ENCODE measurements around the gene ERI3. TPM values are rescaled to one million over a fixed set of nuclear protein-coding genes. Genes with fewer than 3 reads are reported as not detected.

The ERI3 gene
- total RNA-seq, 1 donor from 2014 or later, result 72.7 TPM

- H3K27me3 Mint-ChIP-seq, result no peaks in the 10 kb centered on the region
- TF ChIP-seq, protein P1, sequence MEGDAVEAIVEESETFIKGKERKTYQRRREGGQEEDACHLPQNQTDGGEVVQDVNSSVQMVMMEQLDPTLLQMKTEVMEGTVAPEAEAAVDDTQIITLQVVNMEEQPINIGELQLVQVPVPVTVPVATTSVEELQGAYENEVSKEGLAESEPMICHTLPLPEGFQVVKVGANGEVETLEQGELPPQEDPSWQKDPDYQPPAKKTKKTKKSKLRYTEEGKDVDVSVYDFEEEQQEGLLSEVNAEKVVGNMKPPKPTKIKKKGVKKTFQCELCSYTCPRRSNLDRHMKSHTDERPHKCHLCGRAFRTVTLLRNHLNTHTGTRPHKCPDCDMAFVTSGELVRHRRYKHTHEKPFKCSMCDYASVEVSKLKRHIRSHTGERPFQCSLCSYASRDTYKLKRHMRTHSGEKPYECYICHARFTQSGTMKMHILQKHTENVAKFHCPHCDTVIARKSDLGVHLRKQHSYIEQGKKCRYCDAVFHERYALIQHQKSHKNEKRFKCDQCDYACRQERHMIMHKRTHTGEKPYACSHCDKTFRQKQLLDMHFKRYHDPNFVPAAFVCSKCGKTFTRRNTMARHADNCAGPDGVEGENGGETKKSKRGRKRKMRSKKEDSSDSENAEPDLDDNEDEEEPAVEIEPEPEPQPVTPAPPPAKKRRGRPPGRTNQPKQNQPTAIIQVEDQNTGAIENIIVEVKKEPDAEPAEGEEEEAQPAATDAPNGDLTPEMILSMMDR (conservative IDR thresholded peaks at IDR 0.05), result peak; percentile 81
- H3K4me3 Mint-ChIP-seq, result peak overlapping the region; percentile 68
- H3K4me1 Mint-ChIP-seq (ENCODE audit: unreplicated experiment), result peaks cover 49% of the 10 kb centered on the region
- H3K9me3 Mint-ChIP-seq, result no peaks in the 10 kb centered on the region
- H3K27ac Mint-ChIP-seq, result peak overlapping the region; percentile 58
- peak; percentile 83 for DNase-seq (ENCODE audit: extremely low spot score, unreplicated experiment)
- peaks cover 29% of the 10 kb centered on the region for H3K36me3 Mint-ChIP-seq
Measured at GRCh38 chr1:44237721-44238457, 117.2 kb downstream of the ERI3 start.

DNA sequence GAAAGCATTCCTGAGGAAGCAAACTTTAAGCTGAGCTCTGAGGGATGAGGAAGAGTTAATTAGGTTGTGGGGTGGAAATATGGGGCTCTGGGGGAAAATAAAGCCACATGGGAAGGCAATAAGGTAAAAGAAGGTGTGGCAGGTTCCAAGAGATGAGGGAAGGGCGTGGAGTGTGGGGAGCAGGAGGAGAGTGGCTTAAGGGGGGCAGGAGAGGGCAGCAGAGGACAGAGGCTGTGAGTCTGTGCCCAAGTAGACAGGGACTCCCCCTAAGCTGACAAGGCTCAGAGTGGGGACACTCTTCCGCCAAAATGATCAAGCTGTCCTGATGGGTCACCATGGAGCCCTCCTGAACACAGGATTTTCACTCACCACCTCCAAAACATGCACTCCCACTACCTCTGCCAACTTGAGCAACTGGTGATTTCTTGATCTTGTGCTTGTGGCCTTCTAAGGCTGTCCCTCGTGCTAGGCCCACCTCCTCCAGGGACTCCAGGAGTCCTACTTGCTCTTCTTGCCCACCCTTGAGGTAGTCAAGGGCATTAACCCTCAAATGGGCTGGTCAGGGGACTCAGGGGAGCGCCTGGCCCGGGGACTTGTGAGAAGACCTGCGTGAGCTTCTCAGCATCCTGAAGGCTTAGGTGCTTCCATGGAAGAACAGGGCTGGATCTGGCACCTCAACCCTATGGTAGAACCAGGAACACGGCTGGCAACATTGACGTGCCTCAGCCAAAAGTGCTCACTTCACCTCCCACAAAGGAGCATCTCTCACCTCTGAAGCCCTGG is 118.4 kb downstream of the ERI3 start:
- Mint-ChIP-seq H3K36me3 (peaks cover 27% of the 10 kb centered on the region), H3K27ac (no peak overlapping the region), H3K4me3 (no peak overlapping the region), H3K4me1 (ENCODE audit: unreplicated experiment) (peaks cover 44% of the 10 kb centered on the region), H3K9me3 (no peaks in the 10 kb centered on the region), H3K27me3 (no peaks in the 10 kb centered on the region)
- TF ChIP-seq, protein P1 (conservative IDR thresholded peaks at IDR 0.05), result no peak
- no peak for DNase-seq (ENCODE audit: extremely low spot score, unreplicated experiment)

- Mint-ChIP-seq H3K4me3 (no peak overlapping the region), H3K27ac (no peak overlapping the region), H3K9me3 (no peaks in the 10 kb centered on the region), H3K36me3 (peaks cover 24% of the 10 kb centered on the region), H3K27me3 (no peaks in the 10 kb centered on the region), H3K4me1 (ENCODE audit: unreplicated experiment) (peaks cover 35% of the 10 kb centered on the region)
- TF ChIP-seq, protein P1 (conservative IDR thresholded peaks at IDR 0.05), result no peak
- no peak for DNase-seq (ENCODE audit: extremely low spot score, unreplicated experiment)
Measured at GRCh38 chr1:44235808-44236207, 119.2 kb downstream of the ERI3 start.

GRCh38 chr1:44233593-44233992 is 121.5 kb downstream of the ERI3 start:
- Mint-ChIP-seq H3K27ac (no peak overlapping the region), H3K4me3 (no peak overlapping the region), H3K36me3 (peaks cover 24% of the 10 kb centered on the region), H3K9me3 (no peaks in the 10 kb centered on the region), H3K4me1 (ENCODE audit: unreplicated experiment) (peaks cover 19% of the 10 kb centered on the region), H3K27me3 (no peaks in the 10 kb centered on the region)
- no peak for DNase-seq (ENCODE audit: extremely low spot score, unreplicated experiment)
- TF ChIP-seq, protein P1 (conservative IDR thresholded peaks at IDR 0.05), result no peak

GRCh38 chr1:44230796-44231195 is 124.3 kb downstream of the ERI3 start:
- Mint-ChIP-seq H3K27ac (no peak overlapping the region), H3K36me3 (peaks cover 31% of the 10 kb centered on the region), H3K27me3 (no peaks in the 10 kb centered on the region), H3K4me1 (ENCODE audit: unreplicated experiment) (peaks cover 8% of the 10 kb centered on the region), H3K9me3 (no peaks in the 10 kb centered on the region), H3K4me3 (no peak overlapping the region)
- TF ChIP-seq, protein P1 (conservative IDR thresholded peaks at IDR 0.05), result no peak
- no peak for DNase-seq (ENCODE audit: extremely low spot score, unreplicated experiment)

Data from type B pancreatic cell (in vitro differentiated cells).